HG02623 (cell line): ENCODE measurements around the gene FGG.

Experiments
- ATAC-seq: cut with Tn5 transposase; IDR thresholded peaks from one replicate; pipeline ENCODE4 v1.9.1; 2021; ENCODE audit warnings: moderate library complexity; ENCODE audit not compliant: unreplicated experiment

Gene FGG

GRCh38 chr4:154586296-154587033, 26.0 kb downstream of the FGG start:
- ATAC-seq: no peak

- no peak for ATAC-seq
Measured at GRCh38 chr4:154585369-154586018, 27.0 kb downstream of the FGG start.

GRCh38 chr4:154584259-154584658, 28.2 kb downstream of the FGG start:
- no peak for ATAC-seq

GRCh38 chr4:154583677-154584076, 28.8 kb downstream of the FGG start:
- no peak for ATAC-seq

- no peak for ATAC-seq
Measured at GRCh38 chr4:154583230-154583629, 29.2 kb downstream of the FGG start.

GRCh38 chr4:154582723-154583122, 29.7 kb downstream of the FGG start:
- ATAC-seq: no peak

- no peak for ATAC-seq
Measured at GRCh38 chr4:154579927-154580326, 32.5 kb downstream of the FGG start.

- no peak for ATAC-seq
Measured at GRCh38 chr4:154578919-154579318, 33.5 kb downstream of the FGG start.

GRCh38 chr4:154577324-154577723, 35.1 kb downstream of the FGG start:
- ATAC-seq: no peak

GRCh38 chr4:154574311-154574710, 38.1 kb downstream of the FGG start:
- ATAC-seq: no peak

- no peak for ATAC-seq
Measured at GRCh38 chr4:154573190-154573870, 39.1 kb downstream of the FGG start.

GRCh38 chr4:154569584-154569983, 42.9 kb downstream of the FGG start:
- no peak for ATAC-seq

GRCh38 chr4:154569028-154569427, 43.4 kb downstream of the FGG start:
- ATAC-seq: no peak

- no peak for ATAC-seq
Measured at GRCh38 chr4:154566639-154567204, 45.7 kb downstream of the FGG start.

GRCh38 chr4:154565704-154566103, 46.8 kb downstream of the FGG start:
- no peak for ATAC-seq

GRCh38 chr4:154564311-154564710, 48.1 kb downstream of the FGG start:
- no peak for ATAC-seq

GRCh38 chr4:154562697-154563254, 49.7 kb downstream of the FGG start, which contains the start of gene FGB:
Gene FGB (plus strand): TSS chr4:154563011. CDS start chr4:154563019, 8 bp downstream.
- ATAC-seq: no peak

GRCh38 chr4:154560824-154561231, 51.6 kb downstream of the FGG start:
- no peak for ATAC-seq

GRCh38 chr4:154560419-154560801, 52.0 kb downstream of the FGG start:
- ATAC-seq: no peak

GRCh38 chr4:154559494-154560418, 52.7 kb downstream of the FGG start:
- peak; percentile 85 for ATAC-seq
